Nephron (organoid): ENCODE measurements around the gene FKBP3.
"Not testable (repeated sequence)": the region's sequence is repeated elsewhere in the genome, so short reads cannot be mapped to it uniquely, and the experiment has no call there.

Experiments
- H3K27ac Mint-ChIP-seq, 3 experiments: 2 replicates each; pipeline ENCODE4 v1.8.0; 2020; ENCODE audit warnings: mixed read lengths in 3 of 3, mild to moderate bottlenecking in 2 of 3, moderate library complexity in 1 of 3
- H3K27me3 Mint-ChIP-seq: 2 replicates; pipeline ENCODE4 v1.8.0; 2021; ENCODE audit warnings: low read depth, mild to moderate bottlenecking, moderate library complexity, mixed read lengths
- H3K36me3 Mint-ChIP-seq: 2 replicates; pipeline ENCODE4 v1.8.0; 2020; ENCODE audit warnings: low read depth, mixed read lengths
- H3K4me1 Mint-ChIP-seq: 2 replicates; pipeline ENCODE4 v1.8.0; 2020; ENCODE audit warnings: mixed read lengths
- H3K4me3 Mint-ChIP-seq, 3 experiments: 2 replicates each; pipeline ENCODE4 v1.8.0; 2020; ENCODE audit warnings: mild to moderate bottlenecking in 3 of 3, mixed read lengths in 3 of 3, moderate library complexity in 2 of 3
- H3K9me3 Mint-ChIP-seq: 2 replicates; pipeline ENCODE4 v1.8.0; 2020; ENCODE audit warnings: mixed read lengths
- CTCF ChIP-seq, 3 experiments: fragments of 200-600 bp; sonication (generic); IDR thresholded peaks; one replicate each; pipeline ENCODE4 v1.5.0; 2021; ENCODE audit warnings: antibody characterized with exemption in 3 of 3; ENCODE audit not compliant: unreplicated experiment in 3 of 3

Gene FKBP3

GRCh38 chr14:45089813-45090212, 44.5 kb downstream of the FKBP3 start:
- no peaks in the 10 kb centered on the region for H3K27me3 Mint-ChIP-seq
- H3K4me3 Mint-ChIP-seq: no peak overlapping the region
- TF ChIP-seq CTCF (IDR thresholded peaks at IDR 0.05; ENCODE audit: unreplicated experiment in 3 of 3): no peak
- no peaks in the 10 kb centered on the region for H3K9me3 Mint-ChIP-seq
- H3K4me1 Mint-ChIP-seq: peaks cover 40% of the 10 kb centered on the region
- H3K36me3 Mint-ChIP-seq: peaks cover 40% of the 10 kb centered on the region
- no peak overlapping the region for H3K27ac Mint-ChIP-seq

GRCh38 chr14:45084946-45085346, 49.3 kb downstream of the FKBP3 start:
- Mint-ChIP-seq H3K36me3 (peaks cover 14% of the 10 kb centered on the region), H3K4me1 (peaks cover 48% of the 10 kb centered on the region), H3K27ac (peak overlapping the region; percentile 81 to 99 (median 98)), H3K9me3 (no peaks in the 10 kb centered on the region), H3K27me3 (no peaks in the 10 kb centered on the region), H3K4me3 (peak overlapping the region; percentile 96 to 100 (median 100))
- no peak for TF ChIP-seq CTCF (IDR thresholded peaks at IDR 0.05; ENCODE audit: unreplicated experiment in 3 of 3)

GRCh38 chr14:45083976-45084722, 50.1 kb downstream of the FKBP3 start, which contains the start of gene PRPF39:
Gene PRPF39, plus strand, starts transcription at chr14:45084116. Its CDS starts 11,124 bp downstream, at chr14:45095240.
- peak within 1 kb of the TSS; percentile 81 to 99 (median 98) for H3K27ac Mint-ChIP-seq

GRCh38 chr14:45083617-45083975, 50.7 kb downstream of the FKBP3 start:
- Mint-ChIP-seq H3K9me3 (no peaks in the 10 kb centered on the region), H3K4me1 (peaks cover 41% of the 10 kb centered on the region), H3K27ac (peak overlapping the region; percentile 81 to 98 (median 93)), H3K36me3 (peaks cover 14% of the 10 kb centered on the region), H3K27me3 (no peaks in the 10 kb centered on the region), H3K4me3 (peak overlapping the region; percentile 96 to 100 (median 100))
- no peak for TF ChIP-seq CTCF (IDR thresholded peaks at IDR 0.05; ENCODE audit: unreplicated experiment in 3 of 3)

More at GRCh38 chr14:45083976-45084722, 50.1 kb downstream of the FKBP3 start, which contains the start of gene PRPF39:
- Mint-ChIP-seq H3K4me3 (peak within 1 kb of the TSS; percentile 96 to 100 (median 100)), H3K27me3 (no peaks in the 10 kb centered on the region), H3K36me3 (peaks cover 14% of the 10 kb centered on the region), H3K9me3 (no peaks in the 10 kb centered on the region), H3K4me1 (peaks cover 47% of the 10 kb centered on the region)
- no peak for TF ChIP-seq CTCF (IDR thresholded peaks at IDR 0.05; ENCODE audit: unreplicated experiment in 3 of 3)

- no peaks in the 10 kb centered on the region for H3K9me3 Mint-ChIP-seq
- H3K36me3 Mint-ChIP-seq: peaks cover 7% of the 10 kb centered on the region
- no peaks in the 10 kb centered on the region for H3K27me3 Mint-ChIP-seq
- peaks cover 32% of the 10 kb centered on the region for H3K4me1 Mint-ChIP-seq
- no peak for TF ChIP-seq CTCF (IDR thresholded peaks at IDR 0.05; ENCODE audit: unreplicated experiment in 3 of 3)
- H3K4me3 Mint-ChIP-seq: peak overlapping the region; percentile 62 to 77 (median 62)
- H3K27ac Mint-ChIP-seq: peak overlapping the region; percentile 11 to 81 (median 61)
These were observed 51.9 kb downstream of the FKBP3 start for GRCh38 chr14:45082420-45082819.

GRCh38 chr14:45081096-45081495, 53.2 kb downstream of the FKBP3 start:
- not testable (repeated sequence) for H3K27ac Mint-ChIP-seq, H3K4me3 Mint-ChIP-seq, H3K36me3 Mint-ChIP-seq, H3K27me3 Mint-ChIP-seq, H3K9me3 Mint-ChIP-seq
- peaks cover 19% of the 10 kb centered on the region for H3K4me1 Mint-ChIP-seq

GRCh38 chr14:45080416-45080968, 53.8 kb downstream of the FKBP3 start:
- not testable (repeated sequence) for H3K4me3 Mint-ChIP-seq, H3K27ac Mint-ChIP-seq, H3K27me3 Mint-ChIP-seq, H3K9me3 Mint-ChIP-seq, H3K36me3 Mint-ChIP-seq
- peaks cover 15% of the 10 kb centered on the region for H3K4me1 Mint-ChIP-seq
